Brain microvascular endothelial cell (primary cell): ENCODE results near the gene SLC25A41.

Experiments used
- DNase-seq: peaks from one replicate; pipeline ENCODE4 v3.0.0-alpha.2; 2020
- H3K27ac ChIP-seq: fragments of 250-450 bp; sonication (Bioruptor Pico); 2 replicates; pipeline ENCODE4 v1.5.1; 2020; ENCODE audit warnings: mild to moderate bottlenecking, moderate library complexity
- H3K27me3 ChIP-seq: fragments of 250-450 bp; sonication (Bioruptor Pico); replicated peaks from 2 replicates; pipeline ENCODE4 v1.5.1; 2020; ENCODE audit warnings: mild to moderate bottlenecking
- H3K36me3 ChIP-seq: fragments of 250-450 bp; sonication (Bioruptor Pico); replicated peaks from 2 replicates; pipeline ENCODE4 v1.5.1; 2020; ENCODE audit warnings: mild to moderate bottlenecking
- H3K4me3 ChIP-seq: 2 replicates; pipeline ENCODE4 v1.5.1; 2011; ENCODE audit warnings: low read depth, mild to moderate bottlenecking, control low read depth, low read length, moderate library complexity
- in situ Hi-C: cut with HindIII; loops from 2 replicates; pipeline ENCODE4 v1.10.0; 2017; ENCODE audit warnings: low sequenced_read_pairs, low pct_ligation_motif_present
- TF ChIP-seq, protein P1 (sequence below): IDR thresholded peaks from 2 replicates; pipeline ENCODE4 v1.5.1; 2011; ENCODE audit warnings: low read depth, mild to moderate bottlenecking, moderate library complexity, low read length, control low read depth, inconsistent platforms; ENCODE audit errors: missing control alignments

Gene SLC25A41

DNA sequence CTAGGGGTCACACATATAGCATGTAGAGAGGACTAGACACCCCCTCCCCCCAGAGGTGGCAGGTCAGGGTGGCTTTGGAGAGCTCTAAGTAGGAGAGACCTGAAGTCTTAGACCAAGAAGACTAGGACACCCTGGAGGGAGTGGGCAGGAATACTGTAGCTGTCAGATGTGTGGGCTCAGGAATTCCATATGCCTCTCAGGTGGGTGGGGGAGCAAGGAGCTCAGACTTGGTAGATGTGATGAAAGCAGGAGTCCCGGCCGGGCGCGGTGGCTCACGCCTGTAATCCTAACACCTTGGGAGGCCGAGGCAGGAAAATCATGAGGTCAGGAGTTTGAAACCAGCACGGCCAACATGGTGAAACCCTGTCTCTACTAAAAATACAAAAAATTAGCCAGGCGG lies 32.1 kb upstream of the SLC25A41 start:
- TF ChIP-seq, protein P1, sequence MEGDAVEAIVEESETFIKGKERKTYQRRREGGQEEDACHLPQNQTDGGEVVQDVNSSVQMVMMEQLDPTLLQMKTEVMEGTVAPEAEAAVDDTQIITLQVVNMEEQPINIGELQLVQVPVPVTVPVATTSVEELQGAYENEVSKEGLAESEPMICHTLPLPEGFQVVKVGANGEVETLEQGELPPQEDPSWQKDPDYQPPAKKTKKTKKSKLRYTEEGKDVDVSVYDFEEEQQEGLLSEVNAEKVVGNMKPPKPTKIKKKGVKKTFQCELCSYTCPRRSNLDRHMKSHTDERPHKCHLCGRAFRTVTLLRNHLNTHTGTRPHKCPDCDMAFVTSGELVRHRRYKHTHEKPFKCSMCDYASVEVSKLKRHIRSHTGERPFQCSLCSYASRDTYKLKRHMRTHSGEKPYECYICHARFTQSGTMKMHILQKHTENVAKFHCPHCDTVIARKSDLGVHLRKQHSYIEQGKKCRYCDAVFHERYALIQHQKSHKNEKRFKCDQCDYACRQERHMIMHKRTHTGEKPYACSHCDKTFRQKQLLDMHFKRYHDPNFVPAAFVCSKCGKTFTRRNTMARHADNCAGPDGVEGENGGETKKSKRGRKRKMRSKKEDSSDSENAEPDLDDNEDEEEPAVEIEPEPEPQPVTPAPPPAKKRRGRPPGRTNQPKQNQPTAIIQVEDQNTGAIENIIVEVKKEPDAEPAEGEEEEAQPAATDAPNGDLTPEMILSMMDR, result no peak
- Histone ChIP-seq H3K36me3 (no peaks in the 10 kb centered on the region), H3K4me3 (no peak overlapping the region), H3K27ac (no peak overlapping the region), H3K27me3 (peaks cover 18% of the 10 kb centered on the region)
- in situ Hi-C loops, result no loop called here
- DNase-seq, result no peak

DNA sequence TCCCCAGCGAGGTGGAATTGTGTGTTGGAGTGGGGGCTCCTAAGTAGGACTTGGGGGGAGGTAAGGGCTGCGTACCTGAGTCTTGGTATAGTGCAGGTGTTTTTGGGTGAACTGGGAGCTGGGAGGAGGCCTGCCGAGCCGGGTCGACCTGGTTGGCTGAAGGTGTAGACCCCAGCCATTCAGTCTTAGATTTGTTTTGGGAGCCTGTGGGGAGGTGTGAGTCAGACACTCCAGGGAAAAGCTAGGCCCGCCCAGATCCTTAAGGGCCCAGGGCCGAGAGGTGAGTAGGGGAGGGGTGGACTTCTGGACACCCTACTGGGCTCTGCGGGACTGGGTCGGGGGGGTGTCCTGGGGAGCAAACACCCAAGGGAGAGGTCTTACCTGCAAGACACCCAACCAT lies 31.4 kb upstream of the SLC25A41 start:
- in situ Hi-C loops, result no loop called here
- TF ChIP-seq, protein P1, result no peak
- Histone ChIP-seq H3K4me3 (no peak overlapping the region), H3K36me3 (no peaks in the 10 kb centered on the region), H3K27me3 (peaks cover 18% of the 10 kb centered on the region), H3K27ac (no peak overlapping the region)
- no peak for DNase-seq

DNA sequence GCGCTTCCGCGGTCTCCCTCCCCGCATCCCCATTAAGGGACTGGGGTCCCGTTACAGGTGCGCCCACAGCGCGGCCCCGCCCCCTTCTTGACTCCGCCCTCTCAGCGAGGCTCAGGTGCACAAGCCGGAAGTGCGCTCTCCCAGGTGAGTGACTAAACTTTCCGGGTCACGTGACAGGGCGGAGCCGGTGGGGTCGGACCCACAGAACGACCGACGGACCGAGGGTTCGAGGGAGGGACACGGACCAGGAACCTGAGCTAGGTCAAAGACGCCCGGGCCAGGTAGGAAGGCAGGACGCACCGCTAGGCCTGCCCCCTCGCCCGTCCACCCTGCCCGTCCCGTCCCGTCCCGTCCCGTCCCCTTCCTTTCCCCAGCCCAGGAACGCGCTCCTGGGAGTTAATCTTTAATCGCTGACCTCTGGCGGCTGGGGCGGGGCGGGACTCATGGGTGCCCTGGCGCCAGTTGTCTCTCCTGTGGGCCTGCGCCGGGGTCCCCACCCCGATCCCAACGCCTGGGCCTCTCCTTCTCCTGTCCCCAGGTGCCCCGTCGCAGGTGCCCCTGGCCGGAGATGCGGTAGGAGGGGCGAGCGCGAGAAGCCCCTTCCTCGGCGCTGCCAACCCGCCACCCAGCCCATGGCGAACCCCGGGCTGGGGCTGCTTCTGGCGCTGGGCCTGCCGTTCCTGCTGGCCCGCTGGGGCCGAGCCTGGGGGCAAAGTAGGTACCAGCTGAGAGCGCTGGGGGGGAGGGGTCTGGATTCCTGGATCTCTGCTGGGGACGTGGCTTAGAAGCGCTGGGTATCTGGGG lies 30.7 kb upstream of the SLC25A41 start, which contains the start of gene CRB3:
Gene CRB3, plus strand, starts transcription at position 202 of the 804 bp plus-strand sequence. Its CDS starts 431 bp downstream, at position 633.
- no peak for DNase-seq
- no peak within 1 kb of the TSS for H3K27ac ChIP-seq

DNA sequence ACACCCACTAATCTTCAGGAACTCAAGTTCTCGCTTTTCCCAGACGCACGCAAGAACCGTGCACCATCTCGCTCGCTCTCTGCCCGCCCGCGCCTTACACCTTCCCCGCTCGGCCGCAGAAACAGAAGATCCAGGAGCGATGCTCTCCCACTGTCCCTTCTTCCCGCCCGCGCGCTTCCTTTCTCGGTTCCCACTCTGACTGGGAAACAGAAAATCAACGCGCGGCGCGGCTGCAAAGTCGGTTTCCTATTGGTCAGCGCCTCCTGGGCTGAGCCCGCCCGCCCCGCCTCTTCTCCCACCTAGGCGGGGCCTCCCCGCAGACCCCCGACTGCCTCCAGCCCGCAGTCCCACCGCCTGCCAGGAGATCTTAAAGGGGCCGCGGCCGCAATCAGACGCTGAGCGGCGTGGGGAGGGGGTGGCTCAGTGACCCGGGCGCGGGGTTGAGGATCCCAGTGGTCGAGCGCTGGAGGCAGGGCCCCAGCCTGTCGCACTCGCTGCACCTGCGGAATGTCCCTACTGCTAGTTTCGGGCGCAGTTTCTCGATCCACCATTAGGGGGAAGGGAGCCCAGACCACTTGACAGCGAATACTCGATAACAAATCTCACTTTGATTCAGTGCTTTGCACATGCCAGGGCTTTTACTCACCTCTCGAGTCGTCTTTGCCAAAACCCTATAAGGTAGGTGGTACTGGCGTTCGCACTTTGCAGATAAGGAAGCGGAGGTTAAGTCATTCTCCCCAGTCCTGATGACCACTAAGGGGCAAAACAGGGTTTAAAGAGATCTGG lies 26.7 kb upstream of the SLC25A41 start:
- Histone ChIP-seq H3K27me3 (peaks cover 15% of the 10 kb centered on the region), H3K27ac (no peak overlapping the region), H3K36me3 (no peaks in the 10 kb centered on the region), H3K4me3 (peak overlapping the region; percentile 66)
- TF ChIP-seq, protein P1, result peak; percentile 79
- in situ Hi-C loops, result no loop called here
- DNase-seq, result peak; percentile 99

More for the DNA sequence above, 30.7 kb upstream of the SLC25A41 start, which contains the start of gene CRB3:
- Histone ChIP-seq H3K27me3 (peaks cover 18% of the 10 kb centered on the region), H3K4me3 (no peak within 1 kb of the TSS), H3K36me3 (no peaks in the 10 kb centered on the region)
- in situ Hi-C loops, result no loop called here
- TF ChIP-seq, protein P1, result no peak

DNA sequence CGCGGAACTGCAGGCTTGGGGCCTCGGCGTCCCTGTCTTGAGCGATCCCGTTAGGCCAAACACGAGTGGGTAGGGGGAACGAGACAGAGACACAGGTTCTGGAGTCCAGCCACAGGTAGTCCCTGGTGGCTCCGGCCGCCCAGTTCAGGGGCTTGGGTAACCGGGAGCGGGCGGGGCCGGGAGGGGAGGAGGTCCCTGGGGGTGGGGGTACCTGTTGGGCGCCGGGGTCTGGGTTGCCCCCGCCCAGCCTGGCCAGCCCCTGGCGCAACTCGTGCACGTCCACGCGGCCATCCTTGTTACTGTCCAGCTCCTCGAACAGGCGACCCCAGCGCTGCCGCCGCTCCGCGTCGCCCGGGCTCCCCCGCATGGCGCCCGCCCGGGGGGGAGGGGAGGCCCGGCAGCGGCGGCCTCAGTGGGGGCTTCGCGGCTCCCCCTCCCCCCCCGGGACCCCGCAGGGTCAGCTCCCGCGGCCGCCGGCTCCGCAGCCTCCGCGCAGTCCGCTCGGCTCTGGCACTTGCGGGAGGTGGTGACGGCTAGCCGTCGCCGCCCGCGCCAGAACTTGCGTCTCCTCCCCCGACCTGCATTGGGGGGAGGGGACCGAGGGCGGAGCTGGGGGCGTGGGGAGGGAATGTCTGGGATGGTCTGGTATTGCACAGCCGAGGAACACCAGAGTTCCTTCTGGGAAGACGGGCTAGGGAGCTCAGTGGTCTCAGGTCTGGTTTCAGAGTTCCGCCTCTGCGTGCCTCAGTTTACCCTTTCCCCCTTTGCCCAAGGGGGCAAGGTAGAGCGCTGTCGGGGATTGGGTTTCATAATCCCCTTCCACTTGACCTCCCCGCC lies 25.9 kb upstream of the SLC25A41 start, which contains the start of gene SLC25A23:
Gene SLC25A23, minus strand, starts transcription at position 531 of the 837 bp plus-strand sequence. Its CDS starts 164 bp downstream, at position 367.
- Histone ChIP-seq H3K36me3 (peaks cover under 1% of the 10 kb centered on the region), H3K27ac (no peak within 1 kb of the TSS), H3K4me3 (peak within 1 kb of the TSS; percentile 66), H3K27me3 (peaks cover 9% of the 10 kb centered on the region)
- peak; percentile 46 for DNase-seq
- TF ChIP-seq, protein P1, result no peak
- in situ Hi-C loops, result no loop called here
